Measurements from ENCODE around the gene CELF5. TPM values are rescaled to one million over a fixed set of nuclear protein-coding genes. Genes with fewer than 3 reads are reported as not detected.

The CELF5 gene
- total and polyA plus RNA-seq, 10 of the 15 experiments (the other 5 are each of a cell fraction or from before 2014, with no cell fraction given), result 0.01 to 0.04 TPM; not detected in 8

GRCh38 chr19:3279306-3279705, 54.8 kb downstream of the CELF5 start:
- no peaks in the 10 kb centered on the region for H3K36me3 ChIP-seq (ENCODE audit: control insufficient read depth in 2 of 2, insufficient read depth in 2 of 2, low read length in 1 of 2)
- 31% methylated on average over 7 of the region's 7 CpGs for WGBS (ENCODE audit: insufficient coverage, insufficient replicate concordance, low lambda C conversion rate, missing lambda C conversion rate)
- no peak overlapping the region for H3K4me3 ChIP-seq
- no peak overlapping the region for H3K4me2 ChIP-seq (ENCODE audit: control insufficient read depth, insufficient read depth)
- RAD21 ChIA-PET (ENCODE audit: unreplicated experiment), result no interaction called here
- H3K4me1 ChIP-seq (ENCODE audit: control insufficient read depth, insufficient read depth, low read length), result peaks cover 6% of the 10 kb centered on the region
- no peaks in the 10 kb centered on the region for H3K79me2 ChIP-seq (ENCODE audit: control insufficient read depth, insufficient read depth, low read length)
- in situ Hi-C loops (cut with MboI), result no loop called here
- SMC1A ChIA-PET (ENCODE audit: uncharacterized antibody, unreplicated experiment), result no interaction called here
- H3K27me3 ChIP-seq (replicated peaks in 1 of 2; ENCODE audit: control insufficient read depth in 2 of 2, insufficient read depth in 2 of 2, low read length in 1 of 2), result no peaks in the 10 kb centered on the region
- POLR2A ChIA-PET, result no interaction called here
- no peak overlapping the region for H3K27ac ChIP-seq (ENCODE audit: control insufficient read depth, insufficient read depth)
- CTCF ChIA-PET, result no interaction called here
- H3K9me3 ChIP-seq (replicated peaks; ENCODE audit: control insufficient read depth, insufficient read depth, low read length), result no peaks in the 10 kb centered on the region
- H4K20me1 ChIP-seq (ENCODE audit: control insufficient read depth, insufficient read depth), result no peaks in the 10 kb centered on the region
- no peak for FAIRE-seq
- no peak for TF ChIP-seq KAT2A (conservative IDR thresholded peaks at IDR 0.05; ENCODE audit: control insufficient read depth, low read depth, low read length)
- no peak for TF ChIP-seq E2F4 (IDR thresholded peaks at IDR 0.05; ENCODE audit: low read depth, low read length)
- no peak for TF ChIP-seq SMAD1 (IDR thresholded peaks at IDR 0.05; ENCODE audit: low read depth, partially characterized antibody)
- TF ChIP-seq NKRF (conservative IDR thresholded peaks at IDR 0.05), result no peak
- TF ChIP-seq RAD51 (IDR thresholded peaks at IDR 0.05), result no peak
- TF ChIP-seq REST (IDR thresholded peaks at IDR 0.05; ENCODE audit: low read depth, low read length), result no peak
- no peak for TF ChIP-seq SMC3 (IDR thresholded peaks at IDR 0.05; ENCODE audit: borderline replicate concordance, low read length)
- TF ChIP-seq SP1 (IDR thresholded peaks at IDR 0.05; ENCODE audit: low read depth, low read length), result no peak
- TF ChIP-seq ATF7 (IDR thresholded peaks at IDR 0.05; ENCODE audit: low read depth), result no peak
- no peak for TF ChIP-seq YBX1 (IDR thresholded peaks at IDR 0.05)
- no peak for TF ChIP-seq E2F8 (IDR thresholded peaks at IDR 0.05; ENCODE audit: low read depth, partially characterized antibody)
- TF ChIP-seq MTA2 (IDR thresholded peaks at IDR 0.05; ENCODE audit: low read depth), result no peak
- no peak for TF ChIP-seq RCOR1 (conservative IDR thresholded peaks at IDR 0.05; ENCODE audit: low read depth, low read length)
- no peak for TF ChIP-seq MYC (IDR thresholded peaks at IDR 0.05; ENCODE audit: insufficient read depth, insufficient read length, insufficient replicate concordance, low read length, severe bottlenecking)
- BruUV-seq (replicated peaks), result no TSS peak
- H2AFZ ChIP-seq (ENCODE audit: control insufficient read depth, low read depth, low read length), result no peak overlapping the region
- ATAC-seq, result no peak
- intact Hi-C loops (cut with micrococcal nuclease; ENCODE audit: unreplicated experiment), result no loop called here
- no peak overlapping the region for H3K9ac ChIP-seq (ENCODE audit: control insufficient read depth, insufficient read depth, low read length)
- no peak for DNase-seq (ENCODE audit: low read depth, low spot score)
